GM18499 (cell line): ENCODE measurements around the gene AMPD1.
A peak's percentile ranks its signal among the peaks of the same experiment; 100 is the strongest.

Experiments used
- ATAC-seq: cut with Tn5 transposase; IDR thresholded peaks from one replicate; pipeline ENCODE4 v1.9.1; 2021; ENCODE audit warnings: moderate number of reproducible peaks; ENCODE audit not compliant: insufficient read depth, unreplicated experiment

Gene AMPD1

GRCh38 chr1:114695430-114696058 is at the start of gene AMPD1:
AMPD1 (minus strand) TSS chr1:114695546; CDS start chr1:114695471, 75 bp downstream.
- no peak for ATAC-seq

GRCh38 chr1:114741963-114742746 is 46.8 kb upstream of the AMPD1 start:
- no peak for ATAC-seq

DNA sequence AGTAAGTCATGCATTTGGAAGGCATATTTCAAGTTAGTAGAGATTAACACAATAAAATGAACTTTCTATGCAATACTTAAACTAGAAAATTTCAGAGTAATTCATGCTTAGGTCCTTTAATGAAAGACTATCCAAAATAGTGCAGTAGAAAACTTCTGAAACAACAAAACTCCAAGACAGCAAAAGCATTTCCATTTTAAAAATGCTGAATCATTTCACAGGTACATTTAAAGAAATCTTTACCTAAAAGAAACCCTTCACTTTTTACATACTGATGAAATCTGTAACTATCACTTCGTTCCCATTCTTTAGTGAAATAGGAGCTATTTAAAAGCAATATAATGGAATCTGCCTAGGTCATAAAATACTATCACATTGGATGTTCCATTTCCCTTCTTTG is 45.0 kb upstream of the AMPD1 start:
- no peak for ATAC-seq

DNA sequence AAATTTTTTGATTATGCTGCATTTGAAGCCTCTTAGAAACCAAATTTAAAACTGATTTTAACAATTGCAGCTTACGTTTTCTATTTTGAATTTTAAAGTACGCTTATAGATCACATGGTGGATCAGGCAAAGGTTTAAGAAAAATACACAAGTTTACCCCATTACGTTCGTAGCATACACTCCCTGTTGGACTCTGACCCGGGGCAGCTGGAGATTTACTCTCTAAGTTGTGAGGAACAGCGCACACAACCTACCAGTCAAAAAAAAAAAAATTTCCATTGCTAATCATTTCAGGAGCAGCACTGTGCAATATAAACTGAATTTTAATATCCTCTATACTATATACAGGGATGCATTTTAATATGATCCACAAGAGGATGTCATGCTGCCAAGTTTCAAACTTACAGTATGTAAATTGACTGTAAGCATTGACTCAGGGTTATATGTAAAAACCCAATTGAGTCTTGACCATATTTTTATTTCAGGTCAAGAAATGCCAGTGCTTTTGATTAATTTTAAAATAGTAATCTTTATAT is 42.0 kb upstream of the AMPD1 start:
- no peak for ATAC-seq

DNA sequence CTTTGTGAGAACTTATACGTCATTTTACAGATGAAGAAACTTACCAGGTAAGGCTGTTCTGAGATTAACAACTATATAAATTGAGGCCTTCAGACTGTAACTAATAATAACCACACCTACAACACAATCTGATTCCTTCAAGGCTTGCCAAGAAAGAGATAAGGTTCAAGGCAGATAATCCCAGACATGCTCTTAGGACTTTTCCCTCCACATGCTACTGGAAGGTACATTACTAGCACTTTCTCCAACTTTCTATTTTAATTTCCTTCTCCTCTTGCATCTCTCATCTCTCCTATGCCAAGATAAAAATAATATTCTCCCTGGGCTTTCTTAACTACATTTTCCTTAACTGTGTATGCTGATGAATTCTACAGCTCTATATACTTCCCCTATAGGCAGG is 40.1 kb upstream of the AMPD1 start:
- no peak for ATAC-seq

DNA sequence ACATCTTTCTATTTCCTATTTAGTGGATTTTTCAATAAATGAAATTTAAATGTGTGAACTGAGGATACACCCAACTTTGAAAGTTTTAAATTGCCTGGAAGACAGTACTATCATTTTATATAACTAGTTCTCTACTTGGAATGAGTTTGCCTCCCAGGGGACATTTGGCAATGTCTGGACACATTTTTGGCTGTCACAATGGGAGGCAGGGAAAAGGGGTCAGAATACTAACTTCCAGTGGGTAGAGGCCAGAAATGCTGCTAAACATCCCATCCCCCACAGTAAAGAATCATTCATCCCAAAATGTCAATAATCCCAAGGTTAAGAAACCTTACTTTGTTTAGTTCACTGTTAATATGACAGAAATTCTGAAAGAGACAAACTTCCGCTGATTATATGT is 34.4 kb upstream of the AMPD1 start:
- no peak for ATAC-seq

DNA sequence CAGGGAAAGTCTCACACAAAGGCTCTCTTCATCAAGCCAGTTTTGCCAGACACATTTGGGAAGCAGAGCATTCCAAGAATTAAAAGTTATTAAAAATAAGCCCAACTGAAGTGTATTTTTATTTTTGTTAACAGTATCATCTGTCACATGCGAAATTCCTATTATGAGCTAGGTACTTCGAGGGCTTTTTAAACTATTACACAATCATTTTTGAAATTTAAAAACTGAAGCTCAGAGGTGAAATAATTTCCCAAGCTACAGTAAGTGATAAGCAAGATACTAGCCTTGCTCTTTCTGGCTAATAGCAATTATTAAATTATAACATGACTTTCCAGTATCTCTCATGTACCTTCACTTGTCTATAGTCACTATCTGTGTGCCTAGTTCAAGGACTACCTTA is 33.2 kb upstream of the AMPD1 start:
- ATAC-seq, result no peak

DNA sequence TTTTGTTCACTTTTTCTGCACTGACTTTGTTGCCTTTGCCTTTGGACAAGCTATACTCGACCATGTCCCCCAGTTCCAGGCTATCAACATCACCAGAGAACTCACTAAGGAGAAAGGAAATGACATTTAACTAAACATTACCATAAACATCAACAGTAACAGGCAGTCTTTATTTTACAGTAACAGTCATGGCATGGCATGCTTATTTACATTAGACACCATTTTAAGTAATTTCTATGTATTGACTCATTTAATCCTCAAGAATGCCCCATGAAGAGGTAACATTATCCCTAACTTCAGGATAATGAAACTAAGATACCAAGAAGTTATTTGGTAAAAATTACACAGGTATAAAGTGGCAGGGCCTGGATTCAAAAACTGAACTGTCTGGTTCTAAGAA is 29.9 kb upstream of the AMPD1 start:
- no peak for ATAC-seq

GRCh38 chr1:114723915-114724314 is 28.6 kb upstream of the AMPD1 start:
- ATAC-seq, result no peak

GRCh38 chr1:114723457-114723856 is 28.1 kb upstream of the AMPD1 start:
- no peak for ATAC-seq

DNA sequence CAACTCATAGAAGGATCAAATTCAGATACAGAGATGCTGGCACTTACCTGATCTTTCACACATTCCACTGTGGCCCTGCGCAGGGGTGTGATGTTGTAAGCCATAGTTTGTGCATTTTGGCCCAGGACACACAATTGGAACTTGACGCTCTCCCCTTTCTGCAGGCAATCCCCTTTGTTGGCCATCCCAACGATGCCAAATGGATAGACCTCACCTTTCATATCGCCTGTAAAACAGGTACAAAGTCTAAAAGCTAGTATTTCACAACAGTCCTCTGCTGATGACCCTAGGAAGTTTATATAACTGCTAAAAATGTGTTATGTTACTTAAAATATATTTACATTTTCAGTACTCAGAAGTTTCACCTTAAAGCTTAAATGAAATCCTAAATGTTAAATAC is 25.1 kb upstream of the AMPD1 start:
- no peak for ATAC-seq

DNA sequence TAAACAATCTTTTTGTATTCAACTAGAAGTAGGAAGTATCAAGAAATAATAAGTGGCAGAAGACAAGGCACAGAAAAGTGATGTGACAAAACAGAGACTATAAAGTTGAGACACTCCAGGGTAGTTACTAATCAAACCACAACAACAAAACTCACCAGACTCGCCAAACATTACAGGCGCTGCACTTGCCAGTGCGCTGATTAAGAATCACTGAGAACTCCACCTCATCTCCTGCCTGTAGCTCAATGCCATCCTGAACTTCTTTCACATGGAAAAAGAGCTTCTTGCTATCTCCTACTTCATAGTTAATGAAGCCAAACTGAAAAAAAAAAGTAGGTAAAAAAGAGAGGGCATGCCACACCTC is 24.1 kb upstream of the AMPD1 start:
- no peak for ATAC-seq

DNA sequence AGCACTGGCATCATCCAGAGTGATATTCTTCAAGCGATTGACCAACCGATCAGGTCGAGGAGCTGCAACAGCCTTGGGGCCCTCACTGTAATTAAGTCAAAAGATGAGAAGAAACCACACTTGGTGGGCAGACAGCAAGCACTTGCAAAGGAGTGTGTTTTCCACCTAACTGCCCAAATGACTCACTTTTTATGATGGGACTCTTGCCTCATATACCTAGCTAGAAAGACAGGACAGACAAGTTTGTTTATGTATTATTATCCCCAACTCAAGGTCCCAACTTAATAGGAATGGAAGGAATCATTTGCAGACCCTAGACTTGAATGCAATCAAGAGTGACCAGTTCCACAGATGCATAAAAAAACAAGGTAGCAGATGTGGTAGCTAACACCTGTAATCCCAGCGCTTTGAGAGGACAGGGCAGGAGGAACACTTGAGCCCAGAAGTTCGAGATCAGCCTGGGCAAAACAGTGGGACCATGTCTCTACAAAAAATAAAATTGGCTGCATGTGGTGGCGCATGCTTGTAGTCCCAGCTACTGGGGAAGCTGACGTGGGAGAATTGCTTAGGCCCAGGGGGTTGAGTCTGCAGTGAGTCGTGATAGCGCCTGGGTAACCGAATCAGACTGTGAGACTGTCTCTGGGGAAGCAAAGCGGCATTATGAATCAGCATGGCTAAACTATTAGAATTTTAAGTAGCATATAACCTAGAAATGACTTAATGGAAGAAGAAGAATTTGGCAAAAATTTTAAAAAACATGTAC is 23.5 kb upstream of the AMPD1 start:
- ATAC-seq, result no peak

DNA sequence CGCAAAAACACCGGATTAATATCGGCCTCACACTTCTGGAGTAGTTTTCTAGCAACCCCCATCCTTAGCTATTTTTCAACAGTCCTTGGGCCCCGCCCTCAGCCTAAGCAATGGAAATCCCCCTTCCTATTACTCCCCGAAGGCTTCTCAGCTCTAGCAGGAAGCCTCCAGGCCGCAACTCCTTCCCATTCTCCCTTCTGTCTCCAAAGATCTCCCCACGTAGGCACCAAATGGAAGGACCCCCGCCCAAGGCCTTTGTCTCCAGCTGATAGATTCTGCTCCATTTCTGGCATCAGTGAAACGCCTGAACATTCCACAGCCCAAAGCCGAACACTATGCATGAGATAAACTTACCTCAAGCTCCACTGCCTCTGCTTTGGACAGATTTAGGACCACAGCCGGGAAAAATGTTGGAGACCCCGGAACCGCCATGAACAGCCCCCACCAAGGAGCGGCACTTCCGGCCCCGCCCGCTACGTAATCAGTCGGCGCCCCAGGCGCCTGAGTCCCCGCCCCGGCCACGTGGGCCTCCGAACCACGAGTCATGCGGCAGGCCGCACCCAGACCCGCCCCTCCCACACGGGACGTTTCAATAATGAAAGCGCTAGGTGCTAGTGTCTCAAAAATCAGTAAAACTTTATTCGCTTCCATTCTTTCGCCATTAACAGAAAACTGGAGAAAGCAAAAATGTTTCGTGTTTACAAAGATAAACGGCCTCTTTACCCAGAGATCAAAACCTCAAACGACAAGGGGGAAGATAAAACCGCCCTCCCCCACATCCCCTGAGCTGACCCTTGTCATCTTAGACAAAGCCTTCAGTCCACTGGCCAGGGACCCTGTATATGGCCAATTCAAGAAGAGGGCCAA is 21.2 kb upstream of the AMPD1 start, which contains the start of gene NRAS:
TSS of gene NRAS (minus strand) at position 468 of the 867 bp plus-strand sequence. CDS start 611 bp downstream, outside the sequence.
- peak; percentile 53 for ATAC-seq

- ATAC-seq, result no peak
Observed at GRCh38 chr1:114715952-114716303, 20.6 kb upstream of the AMPD1 start.

DNA sequence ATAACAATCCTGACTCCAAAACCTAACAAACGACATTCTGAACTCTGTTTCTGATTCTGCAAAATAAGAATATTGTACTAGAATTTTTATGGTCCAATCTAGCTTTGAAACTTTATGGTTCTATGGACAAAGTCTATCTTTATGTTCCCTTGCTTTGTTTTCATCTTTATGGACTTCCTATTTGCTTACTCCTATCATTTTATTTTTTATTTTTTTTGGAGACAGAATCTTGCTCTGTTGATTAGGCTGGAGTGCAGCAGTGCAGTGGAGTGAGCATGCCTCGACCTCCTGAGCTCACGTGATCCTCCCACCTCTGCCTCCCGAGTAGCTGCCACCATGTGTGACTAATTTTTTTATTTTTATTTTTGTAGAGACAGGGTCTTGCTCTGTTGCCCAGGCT is 17.6 kb upstream of the AMPD1 start:
- ATAC-seq, result no peak

DNA sequence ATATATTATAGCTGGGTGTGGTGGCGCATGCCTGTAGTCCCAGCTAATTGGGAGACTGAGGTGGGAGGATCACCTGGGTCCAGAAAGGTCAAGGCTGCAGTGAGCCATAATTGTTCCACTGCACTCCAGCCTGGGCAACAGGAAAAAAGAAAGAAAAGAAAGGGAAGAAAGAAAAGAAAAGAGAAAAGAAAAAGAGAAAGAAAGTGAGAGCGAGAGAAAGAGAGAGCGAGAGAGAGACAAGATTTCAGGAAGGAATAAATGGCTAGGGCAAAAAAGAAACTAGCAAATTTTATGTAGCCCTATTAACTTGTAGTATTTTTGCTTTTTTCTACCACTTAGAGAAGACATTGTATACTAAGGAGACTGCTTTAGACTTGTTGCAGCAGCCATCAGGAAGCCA is 15.0 kb upstream of the AMPD1 start:
- no peak for ATAC-seq

DNA sequence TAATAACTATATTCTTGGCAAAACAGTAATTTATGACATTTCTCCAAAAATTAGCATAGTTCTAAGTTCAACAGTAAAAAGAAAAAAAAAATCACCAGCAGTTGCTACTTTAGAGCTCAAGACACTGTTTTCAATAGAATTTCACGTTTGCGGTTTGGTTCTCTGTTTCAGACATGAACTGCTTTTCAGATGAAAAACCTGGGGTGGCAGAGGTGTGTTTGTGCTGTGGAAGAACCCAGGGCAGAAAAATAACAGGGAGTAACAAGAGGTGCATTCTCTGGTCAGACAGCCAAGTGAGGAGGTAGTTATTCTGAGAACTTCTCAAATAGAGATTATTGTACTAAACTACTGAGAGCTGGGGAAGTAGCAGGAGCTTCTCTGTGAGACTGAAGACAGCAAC is 12.3 kb upstream of the AMPD1 start:
- no peak for ATAC-seq

DNA sequence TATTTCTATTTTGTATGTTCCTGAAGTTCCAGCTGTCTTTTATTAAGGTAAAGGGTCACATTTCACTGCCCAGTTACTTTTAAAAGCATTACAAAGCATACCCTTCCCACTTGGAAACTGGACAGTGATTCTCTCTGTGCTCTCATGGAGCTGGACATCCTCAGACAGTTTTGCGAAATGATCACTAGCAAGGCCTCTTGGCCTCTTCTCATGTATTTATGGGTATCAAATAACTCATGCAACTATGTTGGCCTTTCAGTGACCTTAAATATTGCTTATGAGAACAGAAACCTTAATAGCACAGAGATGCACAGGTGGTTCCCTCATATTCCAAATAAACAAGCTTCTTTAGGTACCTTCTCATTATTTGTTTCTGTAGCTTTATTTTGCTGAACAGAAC is 7.9 kb upstream of the AMPD1 start:
- no peak for ATAC-seq

- ATAC-seq, result peak; percentile 54
Observed at GRCh38 chr1:114702737-114703136, 7.4 kb upstream of the AMPD1 start.
